K562 (cell line): ENCODE results near the gene TBC1D20. TPM values are rescaled to one million over a fixed set of nuclear protein-coding genes. Genes with fewer than 3 reads are reported as not detected.
A peak's percentile ranks its signal among the peaks of the same experiment; 100 is the strongest.

Experiments used
- ADNP ChIP-seq: fragments of 200-800 bp; sonication (Bioruptor generic); IDR thresholded peaks from 2 replicates; pipeline ENCODE4 v1.6.1; 2016; ENCODE audit warnings: missing genetic modification characterization, missing compliant biosample characterization
- AFF1 ChIP-seq, 2 experiments: fragments of 450-650 bp; IDR thresholded peaks; 2 replicates each; pipeline ENCODE4 v1.6.1; 2018; ENCODE audit warnings: mild to moderate bottlenecking in 2 of 2, low read depth in 1 of 2; ENCODE audit not compliant: partially characterized antibody in 2 of 2
- ATF3 ChIP-seq, 2 experiments: fragments of 450-650 bp in 1 of 2; sonication (generic) in 1 of 2; formaldehyde crosslinking in 1 of 2; IDR thresholded peaks in 1 of 2; conservative IDR thresholded peaks in 1 of 2; 2 replicates each; pipeline versions ENCODE4 v1.6.1 to v1.8.1; 2016 to 2023; ENCODE audit warnings: mild to moderate bottlenecking in 2 of 2, moderate library complexity in 2 of 2, inconsistent platforms in 1 of 2, missing genetic modification reagents in 1 of 2
- BHLHE40 ChIP-seq: IDR thresholded peaks from 2 replicates; pipeline ENCODE4 v1.6.1; 2011; ENCODE audit warnings: low read length, improper control_type of control experiment
- C11orf30 ChIP-seq: fragments of 450-650 bp; IDR thresholded peaks from 2 replicates; pipeline ENCODE4 v1.6.1; 2016; ENCODE audit warnings: low read depth, mild to moderate bottlenecking
- DDX20 ChIP-seq: fragments of 450-650 bp; IDR thresholded peaks from 2 replicates; pipeline ENCODE4 v1.6.1; 2016; ENCODE audit warnings: missing genetic modification characterization, low read depth, mild to moderate bottlenecking, missing compliant biosample characterization, moderate library complexity
- ESRRB ChIP-seq: fragments of 250-450 bp; sonication (Bioruptor Pico); IDR thresholded peaks from 2 replicates; pipeline ENCODE4 v1.5.0; 2020; ENCODE audit warnings: mild to moderate bottlenecking, moderate library complexity, borderline replicate concordance
- ETV6 ChIP-seq, 3 experiments: fragments of 150-350 bp in 1 of 3; sonication (generic) in 1 of 3; formaldehyde crosslinking in 1 of 3; IDR thresholded peaks; 2 replicates each; pipeline versions ENCODE4 v1.6.1 to v1.8.0; 2014 to 2022; ENCODE audit warnings: borderline replicate concordance in 2 of 3, low read depth in 2 of 3, antibody characterized with exemption in 1 of 3, low read length in 1 of 3, mild to moderate bottlenecking in 1 of 3, missing genetic modification reagents in 1 of 3
- GTF2F1 ChIP-seq: IDR thresholded peaks from 2 replicates; pipeline ENCODE4 v1.6.1; 2011; ENCODE audit warnings: low read depth, low read length, improper control_type of control experiment
- KDM1A ChIP-seq, 2 experiments: fragments of 450-650 bp; IDR thresholded peaks; 2 replicates each; pipeline ENCODE4 v1.6.1; 2016; ENCODE audit warnings: mild to moderate bottlenecking in 2 of 2
- KLF10 ChIP-seq: fragments of 250-450 bp; sonication (Bioruptor Pico); IDR thresholded peaks from 2 replicates; pipeline ENCODE4 v1.6.1; 2021; ENCODE audit warnings: matching md5 sums
- MIER1 ChIP-seq: fragments of 450-650 bp; IDR thresholded peaks from 2 replicates; pipeline ENCODE4 v1.6.1; 2016; ENCODE audit warnings: antibody characterized with exemption, mild to moderate bottlenecking, low read depth
- NR4A1 ChIP-seq, 2 experiments: fragments of 250-450 bp in 1 of 2; fragments of 450-650 bp in 1 of 2; sonication (Bioruptor Pico) in 1 of 2; IDR thresholded peaks; 2 replicates each; pipeline versions ENCODE4 v1.4.0 to v1.6.1; 2016 to 2020; ENCODE audit warnings: mild to moderate bottlenecking in 2 of 2, missing compliant biosample characterization in 1 of 2, missing genetic modification characterization in 1 of 2, moderate library complexity in 1 of 2
- NRF1 ChIP-seq, 2 experiments: fragments of 450-650 bp; IDR thresholded peaks in 1 of 2; conservative IDR thresholded peaks in 1 of 2; 2 replicates each; pipeline ENCODE4 v1.6.1; 2014; ENCODE audit warnings: mild to moderate bottlenecking in 2 of 2
- PKNOX1 ChIP-seq: fragments of 450-650 bp; IDR thresholded peaks from 2 replicates; pipeline ENCODE4 v1.6.1; 2016
- RNF2 ChIP-seq: sonication (generic); IDR thresholded peaks from 2 replicates; pipeline ENCODE4 v1.6.1; 2016
- SIN3A ChIP-seq, 2 experiments: fragments of 150-350 bp in 1 of 2; IDR thresholded peaks; 2 replicates each; pipeline ENCODE4 v1.6.1; 2011 to 2016; ENCODE audit warnings: borderline replicate concordance in 2 of 2, low read depth in 2 of 2, low read length in 2 of 2, mild to moderate bottlenecking in 2 of 2, moderate library complexity in 2 of 2; ENCODE audit not compliant: control insufficient read depth in 1 of 2
- SMAD4 ChIP-seq: fragments of 250-450 bp; sonication (Bioruptor Pico); conservative IDR thresholded peaks from 2 replicates; pipeline ENCODE4 v1.8.0; 2021; ENCODE audit warnings: inconsistent platforms, mild to moderate bottlenecking, moderate library complexity
- SMARCC2 ChIP-seq: fragments of 450-650 bp; IDR thresholded peaks from 2 replicates; pipeline ENCODE4 v1.6.1; 2017; ENCODE audit warnings: antibody characterized with exemption, moderate library complexity, mild to moderate bottlenecking, low read depth
- SPI1 ChIP-seq: IDR thresholded peaks from 2 replicates; pipeline ENCODE4 v1.6.1; 2011; ENCODE audit warnings: low read depth, low read length, control low read depth, borderline replicate concordance
- TRIM24 ChIP-seq, 2 experiments: fragments of 450-650 bp; IDR thresholded peaks; 2 replicates each; pipeline ENCODE4 v1.6.1; 2016
- ZNF57 ChIP-seq: fragments of 450-650 bp; formaldehyde crosslinking; IDR thresholded peaks from 2 replicates; pipeline ENCODE4 v1.4.0; 2020; ENCODE audit warnings: mild to moderate bottlenecking, moderate library complexity
- ZZZ3 ChIP-seq: fragments of 450-650 bp; IDR thresholded peaks from 2 replicates; pipeline ENCODE4 v1.6.1; 2016; ENCODE audit warnings: antibody characterized with exemption, mild to moderate bottlenecking, moderate library complexity
- polyA plus RNA-seq, 8 experiments: library from polyadenylated mRNA; depleted of rRNA in 4 of 8; stranded (reverse) in 5 of 8; unstranded in 3 of 8; fragments of >200 nt; fragmentation: Nextera tagmentation in 2 of 8; fragmentation: Illumina TruSeq in 1 of 8; extraction: Ambion mirVana in 2 of 8; extraction: Trizol in 1 of 8; gene quantifications; 2 replicates each; pipeline versions ENCODE4 v1.2.1 to v1.2.3, GENCODE V29; 2011 to 2014; ENCODE audit warnings: inconsistent platforms in 1 of 8, missing spikeins in 1 of 8
- total RNA-seq, 7 experiments: library from RNA; depleted of rRNA in 6 of 7; stranded (reverse); fragments of >200 nt in 6 of 7; fragmentation: Illumina TruSeq in 2 of 7; extraction: Trizol in 2 of 7; gene quantifications; 2 replicates each; pipeline versions ENCODE4 v1.2.1 to v1.2.3, GENCODE V29; 2011 to 2021; ENCODE audit warnings: low replicate concordance in 1 of 7

The TBC1D20 gene
- total and polyA plus RNA-seq, 9 of the 15 experiments (the other 6 are each of a cell fraction or from before 2014, with no cell fraction given), result 7.0 to 25.3 (median 15.1) TPM

- TF ChIP-seq NRF1 (conservative IDR thresholded peaks at IDR 0.05 in 1 of 2, IDR thresholded peaks at IDR 0.05 in 1 of 2) (peak in 1 of 2 experiments; percentile 41; a peak in 1 of 4 replicates), DDX20 (no peak), PKNOX1 (peak; percentile 40), BHLHE40 (no peak), KDM1A (IDR thresholded peaks at IDR 0.05) (peak in 1 of 2 experiments; percentile 62; a peak in 3 of 4 replicates), KLF10 (CRISPR knock-in tag) (no peak), C11orf30 (peak; percentile 51; the same call in 1 of the 2 replicates), TRIM24 (IDR thresholded peaks at IDR 0.05) (peak; percentile 95 to 97), ATF3 (IDR thresholded peaks at IDR 0.05) (peak; percentile 75), ATF3 (CRISPR knock-in tag; conservative IDR thresholded peaks at IDR 0.05) (no peak), RNF2 (no peak; the same call in 1 of the 2 replicates), ZZZ3 (no peak), SMAD4 (CRISPR knock-in tag) (peak; percentile 87), AFF1 (IDR thresholded peaks at IDR 0.05; ENCODE audit: low read depth in 1 of 2, partially characterized antibody in 2 of 2) (peak in 1 of 2 experiments; percentile 69), GTF2F1 (no peak), NR4A1 (CRISPR knock-in tag; IDR thresholded peaks at IDR 0.05) (no peak), NR4A1 (tag; IDR thresholded peaks at IDR 0.05) (no peak), ETV6 (IDR thresholded peaks at IDR 0.05; ENCODE audit: borderline replicate concordance in 1 of 2, low read depth in 2 of 2, low read length in 1 of 2) (no peak), ETV6 (CRISPR knock-in tag; IDR thresholded peaks at IDR 0.05; ENCODE audit: borderline replicate concordance) (no peak), SIN3A (IDR thresholded peaks at IDR 0.05; ENCODE audit: borderline replicate concordance in 2 of 2, control insufficient read depth in 1 of 2, low read depth in 2 of 2, low read length in 2 of 2) (no peak), SPI1 (no peak), MIER1 (no peak), SMARCC2 (0 out of 2 replicates have a peak, but pooled peaks have one; percentile 30), ESRRB (no peak), ZNF57 (no peak), ADNP (tag) (peak; percentile 63; the same call in 1 of the 2 replicates)
Observed at GRCh38 chr20:415820-416322, 46.5 kb downstream of the TBC1D20 start (continued).
